Activated T-helper 2 cell treated with anti-CD3 and anti-CD28 coated beads, Interferon-gamma antibody, Interleukin-2, Interleukin-4, amounts not matched to agents 10 μg/mL and 5 μg/mL and 100 μg/mL, durations not matched to agents 14 hours and 24 hours and 36 hours (primary cell): ENCODE results near the gene ZNF213. TPM values are rescaled to one million over a fixed set of nuclear protein-coding genes. Genes with fewer than 3 reads are reported as not detected.
A peak's percentile ranks its signal among the peaks of the same experiment; 100 is the strongest.
"Not testable (repeated sequence)": the region's sequence is repeated elsewhere in the genome, so short reads cannot be mapped to it uniquely, and the experiment has no call there.

ENCODE experiments used
- DNase-seq: peaks from one replicate; pipeline ENCODE4 v3.0.0; 2021; ENCODE audit warnings: low spot score
- H3K27ac Mint-ChIP-seq: one replicate; pipeline ENCODE4 v1.8.0; 2021; ENCODE audit warnings: mixed read lengths
- H3K27me3 Mint-ChIP-seq: one replicate; pipeline ENCODE4 v1.8.0; 2021; ENCODE audit warnings: low read depth, mixed read lengths
- H3K36me3 Mint-ChIP-seq: one replicate; pipeline ENCODE4 v1.8.0; 2021; ENCODE audit warnings: low read depth, mixed read lengths
- H3K4me1 Mint-ChIP-seq: one replicate; pipeline ENCODE4 v1.8.0; 2021; ENCODE audit warnings: low read depth, mixed read lengths
- H3K4me3 Mint-ChIP-seq: one replicate; pipeline ENCODE4 v1.8.0; 2021; ENCODE audit warnings: low read depth, mild to moderate bottlenecking, moderate library complexity, mixed read lengths
- H3K9me3 Mint-ChIP-seq: one replicate; pipeline ENCODE4 v1.8.0; 2021; ENCODE audit warnings: mixed read lengths
- intact Hi-C: fragments of 100-400 bp; cut with micrococcal nuclease; formaldehyde crosslinking; loops from one replicate; pipeline ENCODE4 v1.15.1; 2023
- total RNA-seq: library from RNA; stranded (reverse); gene quantifications from 2 replicates; pipeline ENCODE4 v1.2.3, GENCODE V29; 2022

ZNF213 gene
- total RNA-seq, 1 donor from 2014 or later, result 9.1 TPM

- DNase-seq, result no peak
- intact Hi-C loops, result loop anchor here (10.0 kb wide), 1 partner anchor 67 kb away; the partner anchor contains the start of gene ZSCAN10
- no peaks in the 10 kb centered on the region for H3K9me3 Mint-ChIP-seq
- no peak overlapping the region for H3K27ac Mint-ChIP-seq
- no peaks in the 10 kb centered on the region for H3K36me3 Mint-ChIP-seq
- H3K4me1 Mint-ChIP-seq, result peaks cover 27% of the 10 kb centered on the region
- peak overlapping the region; percentile 52 for H3K4me3 Mint-ChIP-seq
- H3K27me3 Mint-ChIP-seq, result peaks cover 15% of the 10 kb centered on the region
Measured at GRCh38 chr16:3161235-3162018, 26.6 kb downstream of the ZNF213 start.

GRCh38 chr16:3164121-3164991 is 29.5 kb downstream of the ZNF213 start:
- peaks cover 14% of the 10 kb centered on the region for H3K4me1 Mint-ChIP-seq
- no peak for DNase-seq
- intact Hi-C loops, result loop anchor here (10.0 kb wide), 1 partner anchor 70 kb away; the partner anchor contains the start of gene ZSCAN10
- no peaks in the 10 kb centered on the region for H3K9me3 Mint-ChIP-seq
- H3K27me3 Mint-ChIP-seq, result peaks cover 11% of the 10 kb centered on the region
- H3K36me3 Mint-ChIP-seq, result no peaks in the 10 kb centered on the region
- no peak overlapping the region for H3K27ac Mint-ChIP-seq
- no peak overlapping the region for H3K4me3 Mint-ChIP-seq

- peaks cover 14% of the 10 kb centered on the region for H3K4me1 Mint-ChIP-seq
- no peaks in the 10 kb centered on the region for H3K36me3 Mint-ChIP-seq
- intact Hi-C loops, result loop anchor here (5.0 to 10.0 kb wide), 3 partner anchors 70 to 133 kb away; partner anchors contain the start of genes MMP25 and ZSCAN10
- H3K9me3 Mint-ChIP-seq, result no peaks in the 10 kb centered on the region
- H3K27ac Mint-ChIP-seq, result peak overlapping the region; percentile 68
- no peak for DNase-seq
- peaks cover 19% of the 10 kb centered on the region for H3K27me3 Mint-ChIP-seq
- H3K4me3 Mint-ChIP-seq, result peak overlapping the region; percentile 30
Measured at GRCh38 chr16:3165111-3165822, 30.4 kb downstream of the ZNF213 start.

- Mint-ChIP-seq H3K4me3 (no peak overlapping the region), H3K36me3 (no peaks in the 10 kb centered on the region), H3K9me3 (no peaks in the 10 kb centered on the region), H3K27me3 (peaks cover 31% of the 10 kb centered on the region), H3K4me1 (peaks cover 23% of the 10 kb centered on the region), H3K27ac (no peak overlapping the region)
- intact Hi-C loops, result loop anchor here (2.0 to 10.0 kb wide), 4 partner anchors 32 to 134 kb away; partner anchors contain the start of genes MMP25, ZNF213 and ZSCAN10
- no peak for DNase-seq
Measured at GRCh38 chr16:3166505-3166886, 31.7 kb downstream of the ZNF213 start.

GRCh38 chr16:3168729-3169128 is 33.9 kb downstream of the ZNF213 start:
- intact Hi-C loops, result loop anchor here (5.0 to 10.0 kb wide), 3 partner anchors 74 to 136 kb away; partner anchors contain the start of genes MMP25 and ZSCAN10
- DNase-seq, H3K27ac Mint-ChIP-seq, H3K4me3 Mint-ChIP-seq, H3K9me3 Mint-ChIP-seq, H3K36me3 Mint-ChIP-seq: not testable (repeated sequence)
- H3K4me1 Mint-ChIP-seq, result peaks cover 30% of the 10 kb centered on the region
- peaks cover 45% of the 10 kb centered on the region for H3K27me3 Mint-ChIP-seq

GRCh38 chr16:3170440-3171180 is 35.8 kb downstream of the ZNF213 start:
- no peaks in the 10 kb centered on the region for H3K36me3 Mint-ChIP-seq
- peak overlapping the region; percentile 65 for H3K4me3 Mint-ChIP-seq
- DNase-seq, result no peak
- intact Hi-C loops, result loop anchor here (1.0 to 5.0 kb wide), 4 partner anchors 12 to 332 kb away; partner anchors contain the start of gene CLUAP1
- peaks cover 58% of the 10 kb centered on the region for H3K27me3 Mint-ChIP-seq
- no peaks in the 10 kb centered on the region for H3K9me3 Mint-ChIP-seq
- no peak overlapping the region for H3K27ac Mint-ChIP-seq
- H3K4me1 Mint-ChIP-seq, result peaks cover 27% of the 10 kb centered on the region

GRCh38 chr16:3171181-3171854 is 36.5 kb downstream of the ZNF213 start:
- intact Hi-C loops, result loop anchor here (1.0 to 5.0 kb wide), 4 partner anchors 13 to 331 kb away; partner anchors contain the start of gene CLUAP1
- Mint-ChIP-seq H3K4me3 (peak overlapping the region; percentile 65), H3K9me3 (no peaks in the 10 kb centered on the region), H3K36me3 (no peaks in the 10 kb centered on the region), H3K4me1 (peaks cover 27% of the 10 kb centered on the region), H3K27ac (peak overlapping the region; percentile 29), H3K27me3 (peaks cover 65% of the 10 kb centered on the region)
- DNase-seq, result no peak

GRCh38 chr16:3171855-3172593 is 37.2 kb downstream of the ZNF213 start:
- Mint-ChIP-seq H3K27ac (no peak overlapping the region), H3K9me3 (no peaks in the 10 kb centered on the region), H3K4me3 (peak overlapping the region; percentile 65), H3K27me3 (peaks cover 71% of the 10 kb centered on the region), H3K4me1 (peaks cover 27% of the 10 kb centered on the region), H3K36me3 (no peaks in the 10 kb centered on the region)
- intact Hi-C loops, result loop anchor here (1.0 to 5.0 kb wide), 4 partner anchors 14 to 330 kb away; partner anchors contain the start of gene CLUAP1
- DNase-seq, result no peak

GRCh38 chr16:3173892-3174617 is 39.2 kb downstream of the ZNF213 start:
- Mint-ChIP-seq H3K36me3 (no peaks in the 10 kb centered on the region), H3K9me3 (no peaks in the 10 kb centered on the region), H3K27me3 (peaks cover 76% of the 10 kb centered on the region), H3K4me3 (peak overlapping the region; percentile 67), H3K27ac (no peak overlapping the region), H3K4me1 (peaks cover 27% of the 10 kb centered on the region)
- intact Hi-C loops, result loop anchor here (5.0 kb wide), 1 partner anchor 328 kb away; the partner anchor contains the start of gene CLUAP1
- DNase-seq, result no peak

- intact Hi-C loops, result loop anchor here (5.0 kb wide), 1 partner anchor 328 kb away; the partner anchor contains the start of gene CLUAP1
- peaks cover 76% of the 10 kb centered on the region for H3K27me3 Mint-ChIP-seq
- no peak overlapping the region for H3K27ac Mint-ChIP-seq
- no peaks in the 10 kb centered on the region for H3K9me3 Mint-ChIP-seq
- H3K4me1 Mint-ChIP-seq, result peaks cover 27% of the 10 kb centered on the region
- DNase-seq, result no peak
- H3K4me3 Mint-ChIP-seq, result peak overlapping the region; percentile 67
- H3K36me3 Mint-ChIP-seq, result no peaks in the 10 kb centered on the region
Measured at GRCh38 chr16:3174618-3175148, 39.9 kb downstream of the ZNF213 start.
